KMS-11 (cell line): Measurements from ENCODE around the gene CACNB1.
A peak's percentile ranks its signal among the peaks of the same experiment; 100 is the strongest.

Experiments
- H2AFZ ChIP-seq: fragments of 200-600 bp; sonication (generic); 2 replicates; pipeline ENCODE4 v1.6.1; 2016; ENCODE audit warnings: antibody characterized with exemption, mixed run types, low read depth
- H3K27ac ChIP-seq: fragments of 200-600 bp; sonication (generic); 2 replicates; pipeline ENCODE4 v1.6.1; 2016; ENCODE audit warnings: mild to moderate bottlenecking, mixed run types
- H3K27me3 ChIP-seq: fragments of 200-600 bp; sonication (generic); 2 replicates; pipeline ENCODE4 v1.6.1; 2017; ENCODE audit warnings: mild to moderate bottlenecking, low read depth, mixed run types, moderate library complexity; ENCODE audit not compliant: insufficient read depth
- H3K36me3 ChIP-seq: fragments of 200-600 bp; sonication (generic); 2 replicates; pipeline ENCODE4 v1.6.1; 2017; ENCODE audit warnings: mild to moderate bottlenecking, mixed run types; ENCODE audit not compliant: insufficient read depth
- H3K4me1 ChIP-seq: fragments of 200-600 bp; sonication (generic); 2 replicates; pipeline ENCODE4 v1.6.1; 2016; ENCODE audit warnings: mild to moderate bottlenecking, low read depth, mixed run types; ENCODE audit not compliant: poor library complexity, severe bottlenecking
- H3K4me2 ChIP-seq: fragments of 200-600 bp; sonication (generic); 2 replicates; pipeline ENCODE4 v1.7.0; 2016; ENCODE audit warnings: mild to moderate bottlenecking, mixed run types
- H3K4me3 ChIP-seq: fragments of 200-600 bp; sonication (generic); IDR thresholded peaks from 2 replicates; pipeline ENCODE4 v1.6.1; 2017; ENCODE audit warnings: low read depth, low read length, mixed read lengths; ENCODE audit not compliant: insufficient read depth
- H3K79me2 ChIP-seq: fragments of 200-600 bp; sonication (generic); 2 replicates; pipeline ENCODE4 v1.6.1; 2016; ENCODE audit warnings: low read depth, mixed run types; ENCODE audit not compliant: insufficient read depth
- H3K9ac ChIP-seq: fragments of 200-600 bp; sonication (generic); 2 replicates; pipeline ENCODE4 v1.6.1; 2016; ENCODE audit warnings: mild to moderate bottlenecking, mixed run types
- H4K20me1 ChIP-seq: fragments of 200-600 bp; sonication (generic); 2 replicates; pipeline ENCODE4 v1.6.1; 2016; ENCODE audit warnings: mild to moderate bottlenecking, mixed run types; ENCODE audit not compliant: insufficient read depth
- TF ChIP-seq, protein P1 (sequence below): fragments of 200-600 bp; sonication (generic); conservative IDR thresholded peaks from 2 replicates; pipeline ENCODE4 v1.6.1; 2017; ENCODE audit warnings: low read depth, mild to moderate bottlenecking, antibody characterized with exemption, low read length, moderate library complexity, mixed read lengths

CACNB1 gene

DNA sequence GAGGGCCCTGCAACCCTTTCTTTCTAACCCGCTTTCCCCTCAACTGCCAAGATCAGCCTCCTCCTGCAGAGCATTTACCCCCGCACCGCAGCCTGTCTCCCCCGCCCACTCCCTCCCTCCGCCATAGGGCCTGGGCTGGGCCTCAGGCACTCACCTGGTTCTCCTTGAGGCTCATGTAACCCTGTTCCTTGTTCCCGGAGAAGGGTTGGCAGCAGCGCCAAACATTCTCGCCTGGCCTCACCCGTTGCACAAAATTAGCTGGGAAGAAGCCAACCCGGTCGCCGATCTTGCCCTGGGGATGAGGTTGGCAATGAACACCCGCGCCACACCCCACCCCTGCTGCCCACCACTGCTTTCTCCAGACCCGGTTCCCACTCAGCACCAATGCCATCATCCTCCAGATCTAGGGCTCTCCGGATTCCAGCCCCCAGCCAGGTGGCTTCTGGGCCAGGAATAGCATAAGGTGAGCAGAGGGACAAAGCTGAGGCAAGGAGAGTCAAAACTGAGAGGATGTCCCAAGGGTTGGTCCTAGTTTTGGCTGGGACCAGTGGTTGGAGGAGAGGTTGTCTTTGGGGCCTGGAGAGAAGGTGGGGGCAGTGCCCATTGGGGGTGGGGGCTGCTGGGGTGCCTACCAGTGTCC lies 15.5 kb upstream of the CACNB1 start:
- no peak overlapping the region for H3K9ac ChIP-seq
- no peaks in the 10 kb centered on the region for H3K79me2 ChIP-seq
- peaks cover 15% of the 10 kb centered on the region; the same call in 1 of the 2 replicates for H3K27me3 ChIP-seq
- no peak overlapping the region for H3K4me2 ChIP-seq
- no peaks in the 10 kb centered on the region for H3K36me3 ChIP-seq
- peaks cover 22% of the 10 kb centered on the region for H3K4me1 ChIP-seq
- no peak overlapping the region for H3K27ac ChIP-seq
- no peak overlapping the region for H3K4me3 ChIP-seq
- TF ChIP-seq, protein P1, sequence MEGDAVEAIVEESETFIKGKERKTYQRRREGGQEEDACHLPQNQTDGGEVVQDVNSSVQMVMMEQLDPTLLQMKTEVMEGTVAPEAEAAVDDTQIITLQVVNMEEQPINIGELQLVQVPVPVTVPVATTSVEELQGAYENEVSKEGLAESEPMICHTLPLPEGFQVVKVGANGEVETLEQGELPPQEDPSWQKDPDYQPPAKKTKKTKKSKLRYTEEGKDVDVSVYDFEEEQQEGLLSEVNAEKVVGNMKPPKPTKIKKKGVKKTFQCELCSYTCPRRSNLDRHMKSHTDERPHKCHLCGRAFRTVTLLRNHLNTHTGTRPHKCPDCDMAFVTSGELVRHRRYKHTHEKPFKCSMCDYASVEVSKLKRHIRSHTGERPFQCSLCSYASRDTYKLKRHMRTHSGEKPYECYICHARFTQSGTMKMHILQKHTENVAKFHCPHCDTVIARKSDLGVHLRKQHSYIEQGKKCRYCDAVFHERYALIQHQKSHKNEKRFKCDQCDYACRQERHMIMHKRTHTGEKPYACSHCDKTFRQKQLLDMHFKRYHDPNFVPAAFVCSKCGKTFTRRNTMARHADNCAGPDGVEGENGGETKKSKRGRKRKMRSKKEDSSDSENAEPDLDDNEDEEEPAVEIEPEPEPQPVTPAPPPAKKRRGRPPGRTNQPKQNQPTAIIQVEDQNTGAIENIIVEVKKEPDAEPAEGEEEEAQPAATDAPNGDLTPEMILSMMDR = no peak
- H2AFZ ChIP-seq = no peak overlapping the region
- H4K20me1 ChIP-seq = no peaks in the 10 kb centered on the region

DNA sequence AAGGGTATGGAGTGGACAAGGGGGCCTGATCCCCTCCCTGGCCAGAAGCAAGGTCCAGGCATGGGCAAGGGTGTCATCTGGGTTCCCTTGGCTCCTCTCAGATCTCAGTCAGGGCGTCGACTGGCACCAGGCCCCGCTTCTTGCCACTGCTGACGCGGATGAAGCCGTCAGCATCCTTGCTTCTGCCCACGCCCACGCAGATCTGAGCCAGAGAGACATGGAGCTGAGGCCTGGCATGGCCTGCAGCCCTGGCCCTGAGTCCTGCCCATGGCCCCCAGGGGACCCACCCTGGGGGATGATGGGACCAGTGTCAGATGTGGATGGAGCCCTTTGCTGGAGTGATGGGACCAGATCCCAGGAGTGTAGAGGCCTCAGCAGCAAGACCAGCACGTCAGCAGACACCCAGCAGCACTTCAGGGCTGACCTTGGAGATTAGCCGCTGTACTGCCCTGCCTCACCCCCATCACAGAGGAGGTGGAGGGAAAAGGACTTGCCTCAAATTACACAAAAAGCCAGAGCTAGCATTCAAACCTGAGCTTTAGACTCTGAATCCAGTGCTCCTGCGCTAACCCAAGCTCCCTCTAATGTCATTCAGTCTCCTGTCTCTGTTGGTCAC lies 14.8 kb upstream of the CACNB1 start:
- H3K4me3 ChIP-seq = no peak overlapping the region
- H3K36me3 ChIP-seq = no peaks in the 10 kb centered on the region
- H3K9ac ChIP-seq = no peak overlapping the region
- no peaks in the 10 kb centered on the region for H3K79me2 ChIP-seq
- no peak overlapping the region for H2AFZ ChIP-seq
- peaks cover 25% of the 10 kb centered on the region for H3K4me1 ChIP-seq
- TF ChIP-seq, protein P1 = no peak
- no peak overlapping the region for H3K4me2 ChIP-seq
- H3K27me3 ChIP-seq = peaks cover 13% of the 10 kb centered on the region; the same call in 1 of the 2 replicates
- no peaks in the 10 kb centered on the region for H4K20me1 ChIP-seq
- no peak overlapping the region for H3K27ac ChIP-seq

DNA sequence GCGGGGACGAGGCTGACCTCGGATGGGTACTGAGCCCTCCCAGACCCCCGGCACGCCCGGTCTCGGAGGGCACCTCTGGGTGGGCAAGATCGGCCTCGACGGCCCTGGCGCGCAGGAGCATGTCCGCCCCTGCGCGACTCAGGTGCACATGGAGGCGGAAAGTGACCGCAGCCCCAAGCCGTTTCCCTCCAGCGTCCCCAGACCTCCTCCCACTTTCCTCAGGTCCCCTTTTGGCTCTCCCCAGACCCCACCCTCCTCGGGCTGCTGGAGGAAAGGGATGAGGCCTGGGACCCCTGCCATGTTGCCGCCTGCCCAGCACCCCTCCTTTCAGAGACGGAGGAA lies 12.6 kb upstream of the CACNB1 start:
- Histone ChIP-seq H3K9ac (peak overlapping the region; percentile 57; the same call in 1 of the 2 replicates), H3K27ac (no peak overlapping the region), H2AFZ (peak overlapping the region; percentile 81; the same call in 1 of the 2 replicates), H3K4me1 (peaks cover 28% of the 10 kb centered on the region), H3K4me2 (peak overlapping the region; percentile 86; the same call in 1 of the 2 replicates), H3K79me2 (no peaks in the 10 kb centered on the region), H3K4me3 (no peak overlapping the region), H4K20me1 (no peaks in the 10 kb centered on the region), H3K27me3 (no peaks in the 10 kb centered on the region; the same call in 1 of the 2 replicates), H3K36me3 (no peaks in the 10 kb centered on the region)
- TF ChIP-seq, protein P1 = no peak

DNA sequence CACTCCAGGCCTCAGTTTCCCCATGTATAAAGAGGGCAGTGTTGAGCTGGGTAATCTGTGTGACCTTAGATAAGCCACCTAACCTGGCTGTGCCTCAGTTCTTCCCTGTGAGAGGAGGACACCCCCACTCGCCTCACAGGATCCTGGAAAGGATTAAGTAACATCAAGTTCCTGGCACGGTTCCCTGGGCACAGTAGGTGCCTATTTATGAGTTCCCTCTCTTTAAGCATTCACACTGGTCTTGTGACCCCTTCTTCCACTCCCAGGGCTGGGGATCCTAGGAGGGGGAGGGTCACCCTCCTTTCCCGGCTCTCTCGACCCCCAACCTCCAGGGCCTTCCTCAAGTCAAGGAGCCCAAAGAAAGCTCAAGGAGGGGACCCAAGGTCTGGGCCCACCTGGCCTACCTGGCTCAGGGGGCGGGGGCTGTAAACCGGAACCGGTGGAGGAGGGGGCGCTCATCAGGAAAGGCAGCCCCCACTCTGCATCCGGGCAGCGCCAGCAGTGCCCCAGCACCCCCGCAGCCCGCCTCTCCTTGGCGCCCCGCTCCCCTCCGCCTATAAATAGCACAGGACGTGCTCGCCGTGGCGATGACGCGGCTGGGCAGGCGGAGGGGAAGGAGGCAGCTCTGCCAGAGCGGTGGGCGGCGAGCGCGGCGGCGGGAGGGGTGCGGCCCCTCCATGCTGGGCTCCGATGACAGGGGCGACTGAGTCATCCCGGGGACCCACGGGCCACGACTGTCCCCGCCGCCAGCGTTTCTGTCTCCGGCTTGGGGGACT lies 12.0 kb upstream of the CACNB1 start:
- H3K27ac ChIP-seq = peak overlapping the region; percentile 60
- TF ChIP-seq, protein P1 = no peak

More for the DNA sequence above, 12.0 kb upstream of the CACNB1 start:
- Histone ChIP-seq H3K36me3 (0 out of 2 replicates have a peak, but pooled peaks cover 3% of the 10 kb centered on the region), H2AFZ (peak overlapping the region; percentile 81; the same call in 1 of the 2 replicates), H4K20me1 (no peaks in the 10 kb centered on the region), H3K79me2 (no peaks in the 10 kb centered on the region), H3K9ac (peak overlapping the region; percentile 57; the same call in 1 of the 2 replicates), H3K4me3 (no peak overlapping the region), H3K27me3 (no peaks in the 10 kb centered on the region; the same call in 1 of the 2 replicates), H3K4me1 (peaks cover 28% of the 10 kb centered on the region), H3K4me2 (peak overlapping the region; percentile 86)
